Nephron progenitor cell (in vitro differentiated cells): Measurements from ENCODE around the gene RNASE8.
A peak's percentile ranks its signal among the peaks of the same experiment; 100 is the strongest.

Experiments used
- DNase-seq: peaks from one replicate; pipeline ENCODE4 v3.0.0; 2021
- H3K27ac Mint-ChIP-seq: 2 replicates; pipeline ENCODE4 v1.8.0; 2021; ENCODE audit warnings: mild to moderate bottlenecking, moderate library complexity, mixed read lengths
- H3K27me3 Mint-ChIP-seq: 2 replicates; pipeline ENCODE4 v1.8.0; 2021; ENCODE audit warnings: mild to moderate bottlenecking, low read depth, mixed read lengths; ENCODE audit not compliant: poor library complexity
- H3K36me3 Mint-ChIP-seq: 2 replicates; pipeline ENCODE4 v1.8.0; 2021; ENCODE audit warnings: low read depth, mixed read lengths
- H3K4me1 Mint-ChIP-seq: 2 replicates; pipeline ENCODE4 v1.8.0; 2021; ENCODE audit warnings: mixed read lengths
- H3K4me3 Mint-ChIP-seq: 2 replicates; pipeline ENCODE4 v1.8.0; 2021; ENCODE audit warnings: mild to moderate bottlenecking, moderate library complexity, mixed read lengths
- H3K9me3 Mint-ChIP-seq: 2 replicates; pipeline ENCODE4 v1.8.0; 2021; ENCODE audit warnings: mild to moderate bottlenecking, moderate library complexity, mixed read lengths
- CTCF ChIP-seq: fragments of 200-600 bp; sonication (generic); IDR thresholded peaks from 2 replicates; pipeline ENCODE4 v1.5.0; 2021; ENCODE audit warnings: antibody characterized with exemption

The RNASE8 gene

GRCh38 chr14:21017528-21018245, 39.9 kb upstream of the RNASE8 start:
- TF ChIP-seq CTCF: no peak
- no peak for DNase-seq
- Mint-ChIP-seq H3K36me3 (peaks cover 36% of the 10 kb centered on the region), H3K4me1 (peaks cover 42% of the 10 kb centered on the region), H3K27me3 (peaks cover 32% of the 10 kb centered on the region), H3K9me3 (no peaks in the 10 kb centered on the region), H3K27ac (no peak overlapping the region), H3K4me3 (no peak overlapping the region)

GRCh38 chr14:21018286-21018685, 39.3 kb upstream of the RNASE8 start:
- no peak for TF ChIP-seq CTCF
- Mint-ChIP-seq H3K4me3 (no peak overlapping the region), H3K9me3 (no peaks in the 10 kb centered on the region), H3K27me3 (peaks cover 38% of the 10 kb centered on the region), H3K4me1 (peaks cover 43% of the 10 kb centered on the region), H3K27ac (no peak overlapping the region), H3K36me3 (peaks cover 36% of the 10 kb centered on the region)
- no peak for DNase-seq

DNA sequence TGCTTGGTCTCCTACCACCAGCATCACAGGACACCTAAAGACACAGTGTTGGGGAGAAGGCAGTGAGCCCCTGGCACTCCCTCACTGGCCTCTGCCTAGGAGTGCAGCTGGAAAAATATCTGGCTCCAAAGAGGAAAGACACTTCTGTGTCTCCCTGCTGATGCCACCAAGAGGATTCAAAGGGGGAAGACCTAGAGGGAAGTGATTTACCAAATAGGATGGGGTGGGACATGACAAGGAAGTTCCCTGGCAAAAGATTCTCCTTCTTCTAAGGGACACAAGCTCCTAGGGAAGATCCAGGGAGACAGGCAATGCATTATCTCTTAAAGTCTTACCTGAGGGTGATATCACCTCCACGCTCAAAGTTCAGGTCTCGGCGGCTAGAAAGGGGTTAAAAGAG, 38.8 kb upstream of the RNASE8 start:
- peaks cover 38% of the 10 kb centered on the region for H3K27me3 Mint-ChIP-seq
- H3K9me3 Mint-ChIP-seq: no peaks in the 10 kb centered on the region
- H3K36me3 Mint-ChIP-seq: peaks cover 36% of the 10 kb centered on the region
- DNase-seq: no peak
- no peak overlapping the region for H3K27ac Mint-ChIP-seq
- no peak overlapping the region for H3K4me3 Mint-ChIP-seq
- H3K4me1 Mint-ChIP-seq: peaks cover 47% of the 10 kb centered on the region
- no peak for TF ChIP-seq CTCF

DNA sequence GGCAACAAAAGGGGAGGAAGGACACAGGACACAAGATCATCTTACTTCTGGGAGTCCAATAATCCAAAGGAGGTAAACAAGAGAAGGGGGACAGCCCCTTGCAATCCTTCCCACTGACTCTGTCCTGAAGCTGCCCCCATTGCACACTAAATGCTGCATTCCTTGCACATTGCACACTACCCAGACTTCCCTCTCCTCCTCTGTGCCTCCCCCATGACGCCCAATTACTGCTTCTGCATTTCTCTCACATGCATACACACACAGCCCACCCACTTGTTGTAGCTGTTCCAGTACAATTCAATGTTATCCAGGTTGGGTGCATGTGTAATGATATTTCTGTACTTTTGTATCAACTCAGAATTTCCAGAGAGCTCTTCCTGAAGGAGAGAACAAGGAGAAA, 38.3 kb upstream of the RNASE8 start:
- H3K4me3 Mint-ChIP-seq: no peak overlapping the region
- H3K36me3 Mint-ChIP-seq: peaks cover 36% of the 10 kb centered on the region
- no peak overlapping the region for H3K27ac Mint-ChIP-seq
- no peak for TF ChIP-seq CTCF
- H3K27me3 Mint-ChIP-seq: peaks cover 38% of the 10 kb centered on the region
- no peaks in the 10 kb centered on the region for H3K9me3 Mint-ChIP-seq
- DNase-seq: no peak
- peaks cover 52% of the 10 kb centered on the region for H3K4me1 Mint-ChIP-seq

- Mint-ChIP-seq H3K27me3 (peaks cover 38% of the 10 kb centered on the region), H3K36me3 (peaks cover 36% of the 10 kb centered on the region), H3K4me1 (peaks cover 40% of the 10 kb centered on the region), H3K27ac (no peak overlapping the region), H3K4me3 (no peak overlapping the region), H3K9me3 (no peaks in the 10 kb centered on the region)
- DNase-seq: no peak
- TF ChIP-seq CTCF: no peak
These were observed 36.6 kb upstream of the RNASE8 start for GRCh38 chr14:21020977-21021545.

DNA sequence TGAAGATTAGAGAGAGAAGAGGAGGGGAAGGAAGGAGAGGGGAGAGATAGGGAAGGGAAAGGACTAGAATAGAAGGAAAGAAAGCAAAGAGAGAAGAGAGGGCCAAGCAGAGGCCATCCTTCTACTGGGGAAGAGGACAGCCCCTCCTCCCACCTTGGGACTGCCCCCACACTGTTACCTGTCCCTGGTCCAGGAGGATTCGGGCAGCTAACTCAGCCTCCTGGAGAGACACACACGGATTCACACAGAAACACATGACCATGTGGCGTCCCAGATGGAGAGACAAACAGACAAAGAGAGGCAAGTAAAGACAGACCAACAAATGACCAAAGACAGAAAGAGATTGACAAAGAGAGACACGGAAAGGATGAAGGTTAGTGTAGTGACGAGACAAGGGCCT, 34.9 kb upstream of the RNASE8 start:
- no peak for TF ChIP-seq CTCF
- Mint-ChIP-seq H3K9me3 (no peaks in the 10 kb centered on the region), H3K27me3 (peaks cover 38% of the 10 kb centered on the region), H3K4me3 (peak overlapping the region; percentile 56), H3K4me1 (peaks cover 56% of the 10 kb centered on the region), H3K36me3 (peaks cover 36% of the 10 kb centered on the region), H3K27ac (no peak overlapping the region)
- no peak for DNase-seq
